Ectodermal cell (in vitro differentiated cells): ENCODE data around the gene EXO1.
"Not testable (repeated sequence)": the region's sequence is repeated elsewhere in the genome, so short reads cannot be mapped to it uniquely, and the experiment has no call there.

Experiments
- H3K27ac ChIP-seq: 2 replicates; pipeline ENCODE4 v1.7.0; 2013; ENCODE audit warnings: mild to moderate bottlenecking, low read depth, low read length; ENCODE audit not compliant: insufficient read depth, poor library complexity, severe bottlenecking
- H3K27me3 ChIP-seq: 2 replicates; pipeline ENCODE4 v1.7.0; 2013; ENCODE audit warnings: mild to moderate bottlenecking, low read length; ENCODE audit not compliant: insufficient read depth, control insufficient read depth, poor library complexity, severe bottlenecking
- H3K36me3 ChIP-seq: one replicate; pipeline ENCODE4 v1.7.0; 2013; ENCODE audit warnings: low read length; ENCODE audit not compliant: control insufficient read depth, insufficient read depth
- H3K4me1 ChIP-seq: one replicate; pipeline ENCODE4 v1.7.0; 2013; ENCODE audit warnings: low read length; ENCODE audit not compliant: control insufficient read depth, insufficient read depth
- H3K4me3 ChIP-seq: 2 replicates; pipeline ENCODE4 v1.7.0; 2013; ENCODE audit warnings: low read depth, low read length, control low read depth; ENCODE audit not compliant: insufficient read depth
- H3K9me3 ChIP-seq: 2 replicates; pipeline ENCODE4 v1.7.0; 2013; ENCODE audit warnings: mild to moderate bottlenecking, low read length, moderate library complexity; ENCODE audit not compliant: control insufficient read depth
- WGBS, 2 experiments: methylation state at CpG; one replicate each; pipeline ENCODE4 v1.1.7; 2013; ENCODE audit warnings: missing lambda C conversion rate in 2 of 2; 5-methylcytosine and 5-hydroxymethylcytosine counted together

The EXO1 gene

GRCh38 chr1:241817956-241818612 is 29.9 kb upstream of the EXO1 start:
- no peak overlapping the region for H3K4me3 ChIP-seq
- H3K4me1 ChIP-seq: no peaks in the 10 kb centered on the region
- no peaks in the 10 kb centered on the region for H3K36me3 ChIP-seq
- WGBS, 2 experiments: 86 to 89% methylated on average over 3 of the region's 3 CpGs
- no peaks in the 10 kb centered on the region for H3K27me3 ChIP-seq
- no peaks in the 10 kb centered on the region for H3K9me3 ChIP-seq
- no peak overlapping the region for H3K27ac ChIP-seq

- no peak overlapping the region for H3K4me3 ChIP-seq
- H3K9me3 ChIP-seq: no peaks in the 10 kb centered on the region
- no peaks in the 10 kb centered on the region for H3K4me1 ChIP-seq
- H3K27me3 ChIP-seq: no peaks in the 10 kb centered on the region
- 88 to 94% methylated on average over 4 of the region's 4 CpGs for WGBS, 2 experiments
- H3K27ac ChIP-seq: no peak overlapping the region
- H3K36me3 ChIP-seq: no peaks in the 10 kb centered on the region
Observed at GRCh38 chr1:241819340-241819866, 28.6 kb upstream of the EXO1 start.

- 88 to 95% methylated on average over 3 to 4 of the region's 4 CpGs for WGBS, 2 experiments
- Histone ChIP-seq H3K4me1 (no peaks in the 10 kb centered on the region), H3K4me3 (no peak overlapping the region), H3K36me3 (no peaks in the 10 kb centered on the region), H3K9me3 (no peaks in the 10 kb centered on the region), H3K27ac (no peak overlapping the region), H3K27me3 (no peaks in the 10 kb centered on the region)
Observed at GRCh38 chr1:241821363-241821762, 26.6 kb upstream of the EXO1 start.

GRCh38 chr1:241822846-241823245 is 25.2 kb upstream of the EXO1 start:
- Histone ChIP-seq H3K4me1 (no peaks in the 10 kb centered on the region), H3K27ac (no peak overlapping the region), H3K4me3 (no peak overlapping the region), H3K27me3 (no peaks in the 10 kb centered on the region), H3K36me3 (no peaks in the 10 kb centered on the region), H3K9me3 (no peaks in the 10 kb centered on the region)

DNA sequence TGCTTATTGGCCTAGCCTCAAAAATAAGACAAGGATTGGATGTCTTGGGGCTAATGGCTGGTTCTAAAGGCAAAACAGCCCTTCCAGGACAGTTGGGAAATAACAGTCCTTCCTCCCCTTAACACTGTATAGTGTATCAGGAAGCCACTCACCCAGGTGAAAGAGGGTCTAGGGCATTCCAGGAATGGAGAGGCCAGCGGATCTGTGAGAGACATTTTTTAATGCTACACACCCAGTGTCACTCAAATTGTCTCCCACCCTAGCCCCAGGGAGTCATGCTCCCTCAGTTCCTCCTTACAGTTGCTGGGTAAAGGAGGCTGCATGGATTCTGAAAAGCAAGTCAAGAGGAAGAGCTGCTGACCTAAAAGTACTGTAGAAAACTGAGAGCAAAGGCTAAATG is 24.1 kb upstream of the EXO1 start:
- H3K4me3 ChIP-seq: no peak overlapping the region
- 95 to 100% methylated on average over 1 of the region's 1 CpG for WGBS, 2 experiments

GRCh38 chr1:241825581-241825980 is 22.4 kb upstream of the EXO1 start:
- Histone ChIP-seq H3K27ac (no peak overlapping the region), H3K4me1 (no peaks in the 10 kb centered on the region), H3K4me3 (no peak overlapping the region), H3K9me3 (no peaks in the 10 kb centered on the region), H3K27me3 (no peaks in the 10 kb centered on the region), H3K36me3 (no peaks in the 10 kb centered on the region)

More for the DNA sequence above, 24.1 kb upstream of the EXO1 start:
- Histone ChIP-seq H3K27me3 (no peaks in the 10 kb centered on the region), H3K4me1 (no peaks in the 10 kb centered on the region), H3K9me3 (no peaks in the 10 kb centered on the region), H3K36me3 (no peaks in the 10 kb centered on the region), H3K27ac (no peak overlapping the region)

DNA sequence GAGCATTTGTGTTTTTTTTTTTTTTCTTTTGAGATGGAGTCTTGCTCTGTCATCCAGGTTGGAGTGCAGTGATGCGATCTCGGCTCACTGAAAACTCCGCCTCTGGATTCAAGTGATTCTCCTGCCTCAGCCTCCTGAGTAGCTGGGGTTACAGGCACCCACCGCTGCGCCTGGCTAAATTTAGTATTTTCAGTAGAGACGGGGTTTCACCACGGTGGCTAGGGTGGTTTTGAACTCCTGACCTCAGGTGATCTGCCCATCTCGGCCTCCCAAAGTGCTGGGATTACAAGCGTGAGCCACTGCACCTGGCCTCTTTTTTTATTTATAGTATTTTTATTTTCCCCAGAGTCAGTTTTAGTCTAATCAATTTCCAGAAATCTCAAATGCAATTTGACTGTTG is 21.4 kb upstream of the EXO1 start:
- 93 to 94% methylated on average over 8 to 9 of the region's 9 CpGs for WGBS, 2 experiments
- not testable (repeated sequence) for H3K27me3 ChIP-seq, H3K27ac ChIP-seq, H3K4me1 ChIP-seq, H3K9me3 ChIP-seq, H3K36me3 ChIP-seq, H3K4me3 ChIP-seq

DNA sequence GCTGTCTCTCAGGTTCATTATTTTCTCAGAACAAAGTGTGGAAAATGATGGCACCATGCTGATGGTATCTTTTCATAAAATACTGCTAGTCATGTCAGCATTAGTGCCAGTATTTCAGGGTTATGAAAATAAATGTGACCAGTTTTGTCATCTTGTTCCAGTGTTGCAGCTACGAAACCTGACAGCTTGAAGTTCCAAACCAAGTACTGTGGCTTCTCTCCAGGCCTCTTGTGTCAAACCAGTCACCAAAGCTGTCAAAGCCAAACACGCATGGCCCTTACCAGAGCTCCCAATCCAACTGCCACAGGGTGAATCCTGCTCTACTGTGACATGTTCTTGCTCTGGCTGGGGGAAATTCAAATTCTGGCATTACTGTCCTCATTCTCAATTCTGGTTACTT is 20.7 kb upstream of the EXO1 start:
- no peak overlapping the region for H3K27ac ChIP-seq
- H3K4me1 ChIP-seq: no peaks in the 10 kb centered on the region
- H3K36me3 ChIP-seq: no peaks in the 10 kb centered on the region
- H3K27me3 ChIP-seq: no peaks in the 10 kb centered on the region
- H3K4me3 ChIP-seq: no peak overlapping the region
- no peaks in the 10 kb centered on the region for H3K9me3 ChIP-seq
- 90 to 93% methylated on average over 2 of the region's 2 CpGs for WGBS, 2 experiments

- Histone ChIP-seq H3K4me3 (no peak overlapping the region), H3K27ac (no peak overlapping the region)
Observed at GRCh38 chr1:241828463-241829021, 19.5 kb upstream of the EXO1 start.

GRCh38 chr1:241829468-241829867 is 18.5 kb upstream of the EXO1 start:
- H3K9me3 ChIP-seq: no peaks in the 10 kb centered on the region
- H3K4me1 ChIP-seq: no peaks in the 10 kb centered on the region
- no peaks in the 10 kb centered on the region for H3K27me3 ChIP-seq
- no peak overlapping the region for H3K4me3 ChIP-seq
- H3K27ac ChIP-seq: no peak overlapping the region
- no peaks in the 10 kb centered on the region for H3K36me3 ChIP-seq

More at GRCh38 chr1:241828463-241829021, 19.5 kb upstream of the EXO1 start:
- no peaks in the 10 kb centered on the region for H3K36me3 ChIP-seq
- H3K9me3 ChIP-seq: no peaks in the 10 kb centered on the region
- WGBS, 2 experiments: 82% methylated on average over 3 of the region's 3 CpGs
- no peaks in the 10 kb centered on the region for H3K4me1 ChIP-seq
- H3K27me3 ChIP-seq: no peaks in the 10 kb centered on the region
